NK-92 (cell line): Measurements from ENCODE around the gene RAMACL.

ENCODE experiments used
- DNase-seq: peaks from one replicate; lab custom pipeline; 2025; ENCODE audit not compliant: unreplicated experiment; lab: John Stamatoyannopoulos, UW

The RAMACL gene

DNA sequence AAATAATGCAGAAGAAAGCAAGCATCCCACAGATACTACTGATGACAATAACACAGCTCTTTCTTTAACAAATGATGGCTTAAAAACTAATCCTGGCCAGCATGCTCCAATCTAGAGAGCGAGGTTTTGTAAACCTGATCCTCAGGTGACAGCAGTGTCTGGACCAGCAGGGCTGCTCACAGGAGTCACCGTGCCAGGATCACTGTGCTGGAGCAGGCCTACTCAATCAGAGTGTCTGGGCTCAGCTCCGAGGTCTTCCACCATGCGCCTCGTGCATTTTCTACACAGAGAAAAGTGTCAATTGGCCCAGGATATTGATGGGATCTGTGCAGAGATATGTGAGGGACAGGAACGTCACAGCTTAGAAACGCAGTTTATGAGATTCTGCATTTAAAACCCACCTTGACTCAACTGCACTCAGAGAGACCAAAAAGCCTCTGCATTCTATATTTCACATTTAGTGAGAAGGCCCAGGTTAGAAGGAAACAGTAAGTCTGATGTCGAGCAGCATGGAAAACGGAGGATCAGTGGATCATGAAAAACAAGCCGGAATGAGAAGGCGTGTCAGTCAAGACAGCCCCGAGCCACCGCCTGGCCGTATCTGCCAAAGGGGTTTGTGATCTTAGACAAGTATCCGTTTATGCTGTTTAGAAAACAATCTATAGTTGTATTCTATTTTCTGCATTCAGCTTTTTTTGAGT is 7.8 kb downstream of the RAMACL start:
- no peak for DNase-seq

DNA sequence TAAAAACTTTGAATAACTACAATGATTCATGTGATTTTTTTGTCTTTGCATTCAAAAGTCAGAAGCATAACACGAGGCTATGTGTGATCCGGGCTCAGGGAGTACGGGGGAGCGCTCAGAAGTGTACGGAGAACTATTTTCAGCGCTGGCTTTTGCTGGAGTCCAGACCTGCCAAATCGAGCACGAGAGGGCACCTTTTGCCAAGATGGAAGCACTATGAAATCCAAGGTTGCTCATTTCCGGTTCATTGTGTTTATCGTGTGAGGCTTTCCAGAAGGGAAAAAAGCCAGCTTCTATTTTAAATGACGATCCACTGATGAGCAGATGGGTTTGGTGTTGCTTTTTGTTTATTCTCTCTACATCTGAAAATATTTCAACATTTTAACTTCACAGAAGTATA is 11.3 kb downstream of the RAMACL start:
- DNase-seq = no peak

DNA sequence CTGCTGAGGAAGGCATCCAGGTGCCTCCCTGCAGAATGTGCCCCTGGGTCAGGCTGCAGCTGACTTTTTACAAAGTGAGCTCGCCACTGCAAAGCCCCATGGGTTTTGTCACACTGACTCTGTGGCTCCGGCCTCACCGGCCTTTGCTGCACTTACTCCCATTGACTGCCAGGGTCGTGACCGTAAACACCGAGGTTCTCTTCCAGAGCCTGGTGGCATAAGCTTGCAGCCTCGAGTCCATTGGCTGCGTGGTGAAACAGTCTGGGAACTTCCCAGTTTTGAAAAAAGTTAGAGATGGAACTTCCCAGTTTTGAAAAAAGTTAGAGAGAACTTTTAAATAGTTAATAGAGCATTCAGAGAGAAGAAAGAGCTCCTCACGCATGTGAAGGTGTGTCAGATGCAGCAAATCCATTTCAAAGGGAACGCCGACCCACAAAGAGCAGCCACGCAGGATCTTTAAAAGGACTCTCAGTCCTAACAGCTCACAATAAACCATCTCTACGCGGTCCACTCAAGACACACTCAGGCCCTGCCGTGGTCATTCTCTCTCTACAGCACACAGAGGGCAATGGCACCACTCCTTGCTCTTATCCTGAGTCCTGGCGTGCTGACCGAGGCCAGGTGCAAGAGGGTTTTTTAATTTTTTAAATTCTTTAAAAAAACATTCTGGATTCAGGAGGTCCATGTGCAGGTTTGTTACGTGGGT is 12.8 kb downstream of the RAMACL start:
- no peak for DNase-seq

DNA sequence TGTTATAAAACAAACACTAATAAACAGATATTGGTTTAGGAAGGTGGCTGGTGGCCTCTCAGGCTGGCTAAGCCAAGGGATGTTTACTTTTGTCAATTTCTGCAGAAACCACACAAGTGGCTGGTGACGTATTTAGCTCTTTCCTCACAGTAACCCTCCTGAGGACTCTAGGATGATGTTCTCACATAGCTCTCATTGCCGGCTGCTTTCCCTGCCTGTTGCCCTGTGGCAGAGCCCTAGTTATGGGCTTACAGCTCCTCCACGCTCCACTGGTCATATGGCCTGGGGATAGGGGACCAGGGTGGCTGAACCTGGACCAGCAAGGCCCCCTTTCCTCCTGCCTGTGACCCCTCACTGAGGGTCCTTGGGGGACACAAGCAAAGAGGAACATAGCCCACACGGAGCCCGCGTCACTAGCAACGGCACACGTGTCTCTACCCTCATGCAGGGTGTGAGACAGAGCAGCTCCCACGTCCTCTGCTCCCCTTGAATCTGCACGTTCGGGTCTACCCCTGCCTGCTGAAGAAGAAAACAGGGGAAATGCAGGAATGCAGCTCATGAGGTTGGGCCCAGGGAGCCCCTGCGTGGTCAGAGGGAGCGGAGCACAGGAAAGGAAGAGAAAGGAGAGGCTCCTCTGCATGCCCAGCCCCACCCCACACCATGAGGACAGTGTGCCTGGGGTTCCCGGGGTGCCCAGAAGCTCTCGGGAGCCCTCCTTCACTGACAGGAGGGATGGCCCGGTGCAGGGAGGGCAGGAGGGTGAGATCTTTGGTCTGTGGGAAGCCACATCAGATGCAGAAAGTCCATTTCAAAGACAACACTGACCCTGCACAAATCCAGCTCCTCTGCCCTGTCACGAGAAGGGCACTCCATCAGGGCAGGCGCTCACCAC is 13.9 kb downstream of the RAMACL start:
- DNase-seq = no peak

DNA sequence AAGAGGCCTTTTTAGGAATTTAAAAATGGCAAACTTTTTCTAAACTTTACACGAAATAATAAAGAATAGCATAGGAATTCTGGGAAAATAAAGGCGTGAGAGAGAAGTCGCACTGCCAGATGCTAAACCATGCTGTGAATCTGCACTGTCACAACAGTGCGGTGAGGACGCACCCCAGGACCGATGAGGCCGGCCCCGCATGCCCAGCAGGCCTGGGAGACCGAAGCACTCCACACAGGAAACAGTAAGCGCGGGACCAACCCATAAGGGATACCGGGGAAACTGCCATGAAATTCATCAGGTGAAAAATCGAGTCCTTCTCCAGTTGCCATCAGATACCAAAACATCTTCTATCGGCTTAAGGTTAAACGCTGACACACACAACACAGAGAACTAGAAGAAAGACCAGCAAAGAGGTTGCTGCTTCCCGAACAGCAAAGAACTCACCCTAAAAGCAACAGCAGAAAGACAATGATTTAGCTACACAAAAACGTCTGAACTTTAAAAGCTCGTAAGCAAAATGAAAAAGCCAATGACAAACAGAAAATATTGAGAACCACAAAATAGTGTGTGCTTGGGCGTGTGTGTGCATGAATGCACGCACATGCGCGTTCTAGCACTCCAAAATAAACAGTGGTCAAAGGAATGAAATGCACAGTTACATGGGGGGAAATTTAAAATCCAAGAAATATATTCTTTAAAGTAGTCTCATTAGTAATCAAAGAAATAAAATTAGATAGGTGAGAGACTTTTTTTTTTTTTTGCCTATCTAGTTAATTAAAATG is 15.4 kb downstream of the RAMACL start:
- no peak for DNase-seq

DNA sequence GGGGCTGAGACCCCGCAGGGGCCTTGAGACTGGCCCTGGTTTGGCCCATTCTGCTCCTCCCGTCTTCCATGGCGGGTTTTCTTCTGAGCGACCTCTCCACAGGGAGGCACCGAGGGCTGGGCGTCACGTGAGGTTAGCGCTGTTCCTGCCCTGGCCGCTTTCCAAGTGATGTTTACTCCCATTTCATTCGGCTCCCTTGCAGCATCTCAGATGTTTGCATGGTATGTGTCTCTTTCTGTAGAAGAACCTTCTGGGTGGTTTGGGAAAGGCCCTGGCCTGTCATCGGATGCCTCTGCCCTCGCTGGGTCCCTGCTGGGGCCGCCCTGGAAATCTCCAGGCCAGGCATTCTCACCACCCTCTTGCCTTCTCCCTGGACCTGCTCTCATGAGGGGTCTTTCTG is 17.3 kb downstream of the RAMACL start:
- no peak for DNase-seq

- DNase-seq = no peak
These were observed 18.7 kb downstream of the RAMACL start for GRCh38 chr6:166567813-166568212.

DNA sequence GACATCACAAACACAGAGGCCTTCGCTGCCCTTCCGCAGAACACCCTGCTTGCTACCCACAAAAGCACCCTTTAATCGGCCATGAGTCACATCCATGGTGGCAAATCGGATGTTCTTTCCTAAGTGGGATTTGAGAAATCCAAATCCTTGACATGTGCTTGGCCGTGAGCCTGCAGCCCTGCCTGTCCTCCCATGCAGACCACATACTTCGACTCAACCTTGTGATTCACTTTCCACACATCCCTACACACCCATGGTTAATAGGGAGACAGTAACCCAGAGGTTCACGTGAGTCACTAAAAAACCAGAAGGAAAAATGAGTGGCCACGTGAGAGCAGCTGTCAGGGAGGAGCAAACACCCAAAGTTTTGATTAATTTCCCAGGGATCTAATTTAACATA is 19.4 kb downstream of the RAMACL start:
- DNase-seq = no peak

GRCh38 chr6:166566026-166567011 is 20.2 kb downstream of the RAMACL start:
- no peak for DNase-seq

GRCh38 chr6:166565084-166565967 is 21.2 kb downstream of the RAMACL start:
- no peak for DNase-seq

DNA sequence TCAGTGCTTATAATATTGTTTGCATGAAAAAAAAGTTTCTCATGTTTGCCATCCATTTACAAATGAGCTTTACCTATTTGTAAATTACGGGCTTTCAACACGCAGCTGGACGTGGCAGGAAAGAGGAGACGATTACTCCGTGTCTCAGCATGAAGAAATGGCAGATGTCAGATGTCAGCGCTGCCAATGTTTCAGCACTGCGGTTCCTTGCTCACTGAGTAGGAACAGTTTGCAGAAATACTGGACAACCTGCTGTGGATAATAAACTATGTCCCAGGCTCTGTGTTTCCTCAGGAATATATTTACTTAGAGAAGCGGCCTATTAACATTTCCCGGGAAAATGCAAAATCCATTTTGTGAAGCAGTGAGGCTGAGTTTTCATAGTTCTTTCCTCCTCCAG is 22.7 kb downstream of the RAMACL start:
- no peak for DNase-seq

DNA sequence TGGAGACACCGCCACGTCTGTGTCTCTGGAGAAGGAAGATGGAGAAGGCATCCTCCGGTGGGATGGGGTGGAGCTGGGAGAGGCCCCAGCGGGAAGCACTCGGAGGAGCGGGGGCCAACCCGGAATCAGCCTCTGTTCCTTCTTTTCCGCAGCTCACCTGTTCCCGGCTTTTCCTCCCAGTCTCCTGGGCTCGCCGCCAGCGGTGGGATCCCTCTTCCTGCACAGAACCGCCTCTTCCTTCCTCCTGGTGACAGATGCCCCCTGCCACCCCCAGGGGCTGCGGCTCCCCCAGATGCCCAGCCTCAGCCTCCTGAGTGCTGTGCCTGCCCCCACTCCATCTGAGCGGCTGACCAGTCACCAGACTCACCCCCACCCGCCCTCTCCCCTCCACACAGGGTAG is 23.3 kb downstream of the RAMACL start:
- no peak for DNase-seq

DNA sequence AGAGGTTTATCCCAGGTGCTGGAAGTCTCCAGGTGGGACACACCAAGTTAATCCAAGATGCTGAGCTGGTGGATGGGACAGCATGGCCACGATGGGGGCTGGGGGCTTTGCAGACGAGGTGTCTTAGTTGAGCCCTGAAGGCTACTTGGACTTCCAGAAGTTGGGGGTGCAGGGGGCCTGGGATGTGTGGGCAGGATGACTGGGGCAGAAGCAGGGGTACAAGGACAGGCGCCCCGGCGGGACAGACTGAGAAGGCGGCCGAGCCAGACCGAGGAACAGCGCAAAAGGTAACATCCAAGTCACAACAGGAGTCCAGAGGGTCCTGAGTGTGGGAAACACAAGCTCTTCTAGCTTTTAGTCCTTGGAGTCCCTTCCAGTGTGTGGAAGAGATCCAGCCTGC is 23.8 kb downstream of the RAMACL start:
- DNase-seq = no peak

DNA sequence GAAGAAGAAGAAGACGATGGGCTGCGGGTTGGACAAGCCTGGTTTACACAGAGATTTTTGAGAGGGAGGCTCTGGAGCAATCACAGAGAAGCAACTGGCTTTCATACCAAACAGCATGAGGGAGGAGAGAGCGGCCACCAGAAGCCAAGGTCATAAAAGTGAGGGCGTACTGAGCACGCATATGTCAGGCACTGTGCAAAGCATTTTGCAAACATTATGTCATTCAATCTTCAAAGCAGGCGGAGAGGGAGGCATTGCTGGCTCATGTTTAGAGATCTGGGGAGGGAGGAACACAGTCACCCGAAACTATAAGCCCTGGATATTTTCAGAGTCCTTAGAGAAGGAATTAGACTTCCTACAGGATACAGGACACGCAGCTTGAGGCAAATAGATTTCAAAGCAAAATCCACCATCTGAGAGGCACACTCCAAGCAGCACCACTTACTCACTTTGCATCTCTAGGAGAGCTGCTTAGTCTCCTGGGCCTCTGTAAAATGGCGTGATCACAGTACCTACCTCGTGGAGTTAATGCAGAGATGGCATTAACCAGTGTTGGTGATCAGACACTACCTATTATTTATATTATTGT is 24.6 kb downstream of the RAMACL start:
- DNase-seq = no peak

- no peak for DNase-seq
These were observed 26.3 kb downstream of the RAMACL start for GRCh38 chr6:166560222-166560621.

DNA sequence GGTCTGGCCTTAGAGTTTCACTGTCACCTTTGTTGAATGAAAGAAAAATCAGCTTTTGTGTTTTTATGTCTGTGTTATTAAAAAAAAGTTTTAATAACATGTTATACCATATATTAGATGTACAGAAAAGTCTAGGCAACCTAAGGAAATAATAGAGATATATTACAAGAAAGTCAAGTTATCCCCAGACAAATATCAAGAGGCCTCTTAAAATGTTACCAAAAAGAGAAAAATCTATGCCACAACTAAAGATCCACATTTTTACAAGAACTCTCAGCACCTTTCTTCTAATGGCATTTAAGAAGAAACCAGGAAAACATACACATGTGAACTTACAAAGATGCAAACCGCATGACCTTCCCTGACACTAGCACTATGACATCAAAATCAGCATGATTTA is 26.8 kb downstream of the RAMACL start:
- no peak for DNase-seq

DNA sequence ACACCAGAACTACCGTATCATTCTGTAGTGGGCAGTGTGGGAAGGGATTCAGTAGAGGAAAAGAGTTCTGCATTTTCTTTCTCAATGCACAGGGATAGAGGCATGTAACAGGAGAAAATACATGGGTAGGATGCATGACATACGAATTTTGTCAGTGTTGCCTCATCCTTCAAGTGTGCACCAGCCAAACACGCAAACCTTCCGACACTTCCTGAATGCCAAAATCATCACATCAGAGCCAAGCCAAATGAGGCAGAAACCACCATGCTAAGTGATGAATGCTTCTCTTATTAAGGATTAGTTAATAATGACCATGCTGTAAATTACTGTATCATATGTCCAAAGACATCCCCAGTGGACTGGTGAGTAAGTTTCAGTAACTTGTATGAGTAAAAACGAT is 27.3 kb downstream of the RAMACL start:
- no peak for DNase-seq

DNA sequence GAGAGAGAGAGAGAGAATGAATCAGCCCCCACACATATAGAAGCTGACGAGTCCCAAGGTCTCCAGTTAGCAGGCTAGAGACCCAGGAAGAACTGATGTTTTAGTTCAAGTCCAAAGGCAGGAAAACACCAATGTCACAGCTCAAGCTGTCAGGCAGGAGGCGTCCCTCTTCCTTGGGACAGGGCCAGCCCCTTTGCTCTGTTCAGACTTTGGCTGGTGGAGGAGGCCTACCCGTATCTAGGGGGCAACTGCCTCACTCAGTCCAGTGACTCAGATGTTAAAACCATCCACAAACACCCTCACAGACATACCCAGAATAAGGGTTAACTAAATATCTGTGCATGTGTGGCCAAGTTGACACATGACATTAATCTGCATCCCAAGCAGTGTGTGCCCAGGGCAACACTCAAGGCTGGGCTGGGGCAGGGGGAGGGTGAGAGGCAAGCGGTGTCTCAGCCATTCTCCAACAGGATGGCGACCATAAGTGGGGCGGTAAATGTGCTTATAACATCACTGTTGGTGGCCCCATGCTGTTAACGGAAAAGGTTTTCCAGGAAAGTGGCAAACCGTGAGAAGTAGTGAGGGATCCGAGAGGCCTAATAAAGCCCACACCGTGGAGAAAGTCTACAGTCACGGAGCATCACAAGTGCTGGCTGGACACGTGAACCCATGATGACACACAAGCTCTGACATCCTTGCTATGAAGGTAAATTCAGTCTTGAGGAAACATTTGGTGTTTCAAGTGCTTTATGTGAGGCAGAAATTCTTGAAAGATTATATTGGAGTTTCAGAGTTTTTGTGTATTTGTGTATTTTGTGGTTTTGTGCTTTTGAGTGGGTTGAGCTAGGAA is 28.1 kb downstream of the RAMACL start:
- DNase-seq = no peak
